Stimulated activated CD4-positive, alpha-beta T cell treated with anti-CD3 and anti-CD28 coated beads, TNF-alpha, amount 100 ng/mL, for 24 hours (primary cell): ENCODE results near the gene NT5DC1.

Experiments used
- DNase-seq, 3 experiments: peaks; one replicate each; pipeline ENCODE4 v3.0.0-alpha.2; 2020; ENCODE audit warnings: low read depth in 3 of 3

Gene NT5DC1

GRCh38 chr6:116136933-116137340, 36.3 kb downstream of the NT5DC1 start:
- DNase-seq: no peak

- no peak for DNase-seq
These were observed 39.3 kb downstream of the NT5DC1 start for GRCh38 chr6:116139917-116140316.

GRCh38 chr6:116144605-116145004, 44.0 kb downstream of the NT5DC1 start:
- no peak for DNase-seq

GRCh38 chr6:116145803-116146675, 45.4 kb downstream of the NT5DC1 start:
- no peak for DNase-seq

DNA sequence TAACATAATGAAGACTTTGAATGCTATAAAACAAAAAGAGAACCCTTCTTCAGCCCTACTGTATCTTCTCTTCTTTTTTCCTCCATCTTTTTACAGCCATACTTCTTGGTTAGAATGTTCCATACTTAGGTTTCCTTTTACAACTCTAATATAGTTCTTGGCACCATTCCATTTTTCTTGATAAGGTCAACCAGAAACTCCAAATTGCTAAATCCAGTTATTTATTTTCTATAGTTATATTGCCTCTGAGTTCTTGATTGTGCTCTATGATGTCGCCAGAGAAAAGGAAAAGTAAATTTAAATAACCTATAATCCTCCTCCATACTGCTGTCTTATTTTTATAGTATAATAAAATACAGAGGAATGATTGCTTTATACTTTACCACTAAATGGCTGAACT, 52.0 kb downstream of the NT5DC1 start:
- DNase-seq: no peak

DNA sequence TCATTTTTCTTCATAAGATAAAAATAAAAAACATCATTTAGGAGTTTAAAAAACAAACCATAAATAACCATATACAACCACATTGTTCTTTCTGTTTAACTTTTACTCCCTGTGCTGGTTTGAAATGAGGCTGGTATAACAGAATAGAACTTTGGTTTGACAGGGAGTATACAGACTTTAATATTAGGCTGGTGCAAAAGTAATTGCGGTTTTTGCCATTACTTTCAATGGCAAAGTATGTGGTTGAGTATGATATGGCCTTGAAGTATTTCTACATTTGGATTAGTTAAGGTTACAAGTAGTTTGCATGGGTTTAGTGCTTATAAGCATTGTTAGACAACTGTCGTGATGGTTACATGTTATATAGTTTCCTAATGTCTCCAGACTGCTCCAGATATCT, 54.2 kb downstream of the NT5DC1 start:
- no peak for DNase-seq

DNA sequence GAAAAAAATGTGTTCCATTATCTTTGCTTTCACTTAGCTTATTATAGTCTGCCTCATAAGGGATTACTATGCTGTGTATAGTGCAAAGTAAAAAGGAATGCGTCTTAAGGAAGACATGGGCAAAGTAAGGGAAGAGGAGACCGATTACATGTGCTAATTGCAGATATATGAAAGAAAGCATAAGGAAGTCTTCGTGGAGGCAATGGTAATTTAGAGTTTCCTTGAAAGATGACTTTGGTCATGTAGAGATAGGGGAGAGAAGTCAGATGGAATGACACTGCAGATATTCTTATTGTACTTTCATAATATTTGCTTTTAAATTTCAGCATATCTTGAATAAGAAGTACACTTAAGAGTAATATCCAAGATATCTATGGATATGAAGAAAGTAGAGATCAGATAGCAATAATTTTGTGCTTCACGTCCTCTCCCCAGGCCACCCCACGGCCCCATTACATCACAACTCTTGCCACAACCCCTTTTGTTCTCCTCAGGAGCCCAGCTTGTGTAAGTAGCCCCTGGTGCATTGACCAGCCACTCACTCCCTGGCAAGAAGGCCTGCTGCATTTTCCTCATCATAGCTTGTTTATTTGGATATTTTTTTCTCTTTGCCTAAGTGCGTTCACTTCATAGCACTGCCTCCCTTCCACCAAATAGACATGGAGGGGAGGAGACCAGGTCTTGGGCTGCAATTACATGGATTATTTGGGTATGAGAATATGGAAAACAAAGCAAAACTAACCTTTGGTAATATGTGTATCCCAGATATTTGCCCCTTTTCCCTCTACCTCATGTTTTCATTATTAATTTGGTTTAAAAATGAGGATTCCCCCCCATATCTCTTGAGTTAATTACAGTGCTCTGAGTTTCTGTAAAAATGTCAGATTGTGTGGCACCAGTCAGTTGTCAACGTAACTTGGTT, 56.0 kb downstream of the NT5DC1 start:
- DNase-seq: no peak

- DNase-seq: no peak
These were observed 56.7 kb downstream of the NT5DC1 start for GRCh38 chr6:116157391-116157790.

GRCh38 chr6:116158641-116159040, 58.0 kb downstream of the NT5DC1 start:
- DNase-seq: no peak

- DNase-seq: no peak
These were observed 59.3 kb downstream of the NT5DC1 start for GRCh38 chr6:116159782-116160524.

GRCh38 chr6:116165596-116165995, 64.9 kb downstream of the NT5DC1 start:
- no peak for DNase-seq

DNA sequence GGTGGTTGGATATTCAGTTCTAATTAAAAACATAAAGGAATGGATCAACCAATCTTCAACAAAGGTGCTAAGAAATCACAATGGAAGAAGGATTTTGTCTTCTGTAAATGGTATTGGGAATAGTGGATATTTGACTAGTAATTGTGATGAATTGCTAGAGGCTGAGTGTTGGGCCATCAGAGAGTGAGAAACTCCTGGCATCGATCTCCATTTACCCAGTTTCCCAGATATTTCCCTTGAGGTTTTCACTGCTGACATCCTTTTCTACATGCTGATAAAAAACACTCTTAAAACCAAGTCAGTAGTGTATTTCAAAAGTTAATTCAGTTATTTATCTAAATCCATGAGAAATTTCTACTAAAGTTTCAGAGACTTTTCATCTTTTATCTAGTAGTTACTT, 65.7 kb downstream of the NT5DC1 start:
- no peak for DNase-seq

DNA sequence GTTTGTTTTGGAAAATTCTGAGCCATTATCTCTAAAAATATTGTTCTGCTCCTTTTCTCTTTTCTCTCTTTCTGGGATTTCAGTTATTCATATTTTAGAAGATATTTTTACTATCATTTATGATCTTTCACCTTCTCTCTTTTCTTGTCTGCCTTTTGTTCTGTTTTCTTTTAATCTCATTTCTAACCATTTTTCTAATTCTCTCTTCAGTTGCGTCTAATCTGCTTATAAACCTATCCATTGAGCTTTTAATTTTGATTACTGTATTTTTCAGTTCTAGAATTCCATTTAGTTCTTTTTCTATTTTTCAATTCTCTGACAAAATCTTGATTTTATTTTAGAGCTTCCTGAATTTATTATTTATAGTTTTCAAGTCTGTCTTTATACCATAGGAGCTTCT, 67.5 kb downstream of the NT5DC1 start:
- DNase-seq: no peak

DNA sequence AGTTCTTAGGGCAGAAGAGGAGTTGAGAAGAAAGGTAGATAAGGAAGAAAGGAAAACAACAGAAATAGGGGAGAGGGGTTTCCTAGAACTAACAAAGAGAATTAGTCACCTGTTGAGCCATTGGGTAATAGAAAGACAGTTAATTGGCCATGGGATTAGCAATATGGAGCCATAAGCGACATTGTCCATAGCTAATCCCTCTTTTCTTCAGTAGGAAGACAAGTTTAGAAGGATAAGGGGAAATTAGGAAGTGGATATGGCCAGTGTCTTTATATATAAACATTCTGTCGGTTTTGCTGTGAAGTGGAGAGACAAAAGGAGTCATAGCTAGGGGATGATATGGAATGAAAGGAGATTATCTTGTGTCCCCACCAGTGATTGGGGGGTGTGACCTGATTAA, 69.2 kb downstream of the NT5DC1 start:
- DNase-seq: no peak

- no peak for DNase-seq
These were observed 69.9 kb downstream of the NT5DC1 start for GRCh38 chr6:116170358-116171057.

DNA sequence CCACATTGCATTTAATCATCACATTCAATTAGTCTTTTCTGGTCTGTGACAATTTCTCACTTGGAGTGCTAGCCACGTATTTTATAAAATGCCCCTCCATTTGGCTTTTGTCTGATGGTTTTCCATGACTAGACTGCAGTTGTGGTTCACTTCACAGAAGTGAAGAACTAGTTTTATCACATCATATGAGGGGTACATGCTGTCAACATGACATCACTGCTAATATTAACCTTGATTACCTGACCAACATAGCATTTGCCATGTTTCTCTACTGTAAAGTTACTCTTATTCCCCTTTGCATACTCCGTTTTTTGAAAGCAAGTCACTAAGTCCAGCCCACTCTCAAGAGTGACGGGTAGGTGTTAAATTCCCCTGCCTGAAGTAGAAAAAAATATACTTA, 73.3 kb downstream of the NT5DC1 start:
- DNase-seq: no peak

DNA sequence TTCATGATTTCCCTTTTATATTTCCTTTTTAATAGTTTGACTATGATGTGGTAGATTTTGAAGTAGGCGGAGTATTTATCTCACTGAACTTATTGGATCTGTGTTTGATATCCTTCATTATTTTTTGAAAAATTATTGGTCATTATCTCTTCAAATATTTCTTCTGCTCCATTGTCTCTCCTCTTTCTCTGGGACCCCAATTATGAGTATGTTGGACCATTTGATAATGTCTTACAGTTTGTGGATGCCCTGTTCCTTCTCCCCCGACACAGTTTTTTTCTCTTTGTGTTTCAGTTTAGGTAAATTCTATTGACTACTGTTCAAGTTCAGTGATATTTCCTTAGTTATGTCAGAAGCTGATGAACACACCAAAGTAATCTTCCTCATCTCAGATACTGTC, 74.7 kb downstream of the NT5DC1 start:
- no peak for DNase-seq

DNA sequence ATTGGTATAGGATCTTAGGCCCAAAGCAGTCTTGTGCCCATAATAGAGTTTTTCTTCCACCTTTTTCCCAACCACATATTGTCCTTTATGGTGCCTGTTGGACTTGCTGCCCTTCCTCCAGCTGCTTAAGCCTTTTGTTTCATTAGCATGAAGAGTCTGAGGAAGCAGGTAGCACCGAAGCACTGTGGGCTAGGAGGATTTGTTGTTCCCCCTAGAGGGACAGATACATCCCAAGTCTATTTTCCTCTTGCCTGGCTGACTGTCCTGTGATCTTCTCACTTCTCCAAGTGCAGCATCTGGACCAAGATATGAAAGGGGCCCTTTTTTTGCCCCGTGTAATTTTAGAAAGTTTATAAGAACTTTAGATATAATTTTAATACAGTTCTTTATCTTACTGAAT, 75.9 kb downstream of the NT5DC1 start:
- no peak for DNase-seq

DNA sequence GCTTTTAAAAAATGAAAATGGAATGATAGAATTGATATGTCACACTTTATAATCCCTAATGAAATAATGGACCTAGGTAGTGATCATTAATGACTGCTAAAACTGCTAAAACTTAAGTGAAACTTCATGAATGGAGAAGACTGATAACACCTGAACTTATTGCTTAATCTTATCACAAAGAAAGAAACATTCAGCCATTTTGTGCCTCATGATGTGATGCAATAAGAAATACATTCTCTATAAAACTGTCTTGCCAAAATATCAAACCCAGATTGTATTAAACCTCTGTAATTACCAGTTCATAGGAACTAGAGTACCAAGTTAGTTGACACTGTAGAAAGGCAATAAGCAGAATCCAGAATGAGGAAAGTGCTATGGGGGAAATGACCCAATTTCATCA, 79.7 kb downstream of the NT5DC1 start:
- DNase-seq: no peak

GRCh38 chr6:116189472-116189871, 88.8 kb downstream of the NT5DC1 start:
- DNase-seq: no peak

- no peak for DNase-seq
These were observed 89.9 kb downstream of the NT5DC1 start for GRCh38 chr6:116190550-116190949.
